HG03196 (cell line): Measurements from ENCODE around the gene KLHL21.

Experiments
- ATAC-seq: cut with Tn5 transposase; IDR thresholded peaks from one replicate; pipeline ENCODE4 v1.9.1; 2021; ENCODE audit not compliant: unreplicated experiment

KLHL21 gene

GRCh38 chr1:6557597-6557996, 45.1 kb downstream of the KLHL21 start:
- no peak for ATAC-seq

- ATAC-seq, result no peak
Observed at GRCh38 chr1:6554907-6555778, 47.5 kb downstream of the KLHL21 start, which contains the start of gene TAS1R1. Gene TAS1R1 (plus strand): TSS chr1:6555307. CDS start chr1:6555374, 67 bp downstream.

GRCh38 chr1:6554031-6554906, 48.4 kb downstream of the KLHL21 start, which contains the start of gene NOL9:
Gene NOL9 (minus strand): TSS chr1:6554513. CDS start chr1:6554502, 11 bp downstream.
- peak; percentile 95 for ATAC-seq

- ATAC-seq, result no peak
Observed at GRCh38 chr1:6547301-6547700, 55.4 kb downstream of the KLHL21 start.

GRCh38 chr1:6546326-6546725, 56.3 kb downstream of the KLHL21 start:
- no peak for ATAC-seq

- no peak for ATAC-seq
Observed at GRCh38 chr1:6545276-6546112, 57.2 kb downstream of the KLHL21 start.

- ATAC-seq, result no peak
Observed at GRCh38 chr1:6544831-6545230, 57.8 kb downstream of the KLHL21 start.
